Thymus (tissue), 11 donors: Measurements from ENCODE around the gene DHRSX. TPM values are rescaled to one million over a fixed set of nuclear protein-coding genes. Genes with fewer than 3 reads are reported as not detected.
"Not testable (repeated sequence)": the region's sequence is repeated elsewhere in the genome, so short reads cannot be mapped to it uniquely, and the experiment has no call there.

Experiments used
- DNase-seq, 9 donors: peaks; one replicate each; pipeline ENCODE4 v3.0.0-alpha.2; 2013; ENCODE audit warnings: low spot score in 9 of 9, low read depth in 6 of 9, missing footprints in 1 of 9
- H3K27ac ChIP-seq, 2 donors: one replicate each; pipeline ENCODE4 v1.5.1; 2013; ENCODE audit warnings: control low read depth in 1 of 2, low read depth in 1 of 2, low read length in 1 of 2, mild to moderate bottlenecking in 1 of 2, moderate library complexity in 1 of 2
- H3K27me3 ChIP-seq, 2 donors: one replicate each; pipeline ENCODE4 v1.5.1; 2013; ENCODE audit warnings: low read length in 1 of 2; ENCODE audit not compliant: control insufficient read depth in 2 of 2, insufficient read depth in 1 of 2
- H3K36me3 ChIP-seq, 2 donors: one replicate each; pipeline ENCODE4 v1.5.1; 2013; ENCODE audit warnings: low read length in 1 of 2, mild to moderate bottlenecking in 1 of 2, moderate library complexity in 1 of 2; ENCODE audit not compliant: control insufficient read depth in 2 of 2, insufficient read depth in 2 of 2
- H3K4me1 ChIP-seq, 2 donors: one replicate each; pipeline ENCODE4 v1.5.1; 2013; ENCODE audit warnings: low read length in 2 of 2; ENCODE audit not compliant: control insufficient read depth in 2 of 2, insufficient read depth in 2 of 2
- H3K4me3 ChIP-seq, 2 donors: one replicate each; pipeline ENCODE4 v1.5.1; 2013; ENCODE audit warnings: low read length in 2 of 2, control low read depth in 1 of 2, mild to moderate bottlenecking in 1 of 2
- H3K9me3 ChIP-seq, 2 donors: one replicate each; pipeline ENCODE4 v1.5.1; 2013; ENCODE audit warnings: low read length in 1 of 2, mild to moderate bottlenecking in 1 of 2; ENCODE audit not compliant: control insufficient read depth in 2 of 2, insufficient read depth in 1 of 2
- WGBS: extraction: QIAGEN DNeasy Blood & Tissue Kit; methylation state at CpG from one replicate; pipeline ENCODE4 v1.1.7; 2013; 5-methylcytosine and 5-hydroxymethylcytosine counted together
- polyA plus RNA-seq: library from polyadenylated mRNA; stranded (reverse); fragments of 200-250 nt; gene quantifications from one replicate; pipeline ENCODE4 v1.2.3, GENCODE V29; 2013
- total RNA-seq: library from RNA; stranded (reverse); fragments of 120-200 nt; gene quantifications from one replicate; pipeline ENCODE4 v1.2.4, GENCODE V29; 2013
- donor health status: healthy.

Gene DHRSX
- total and polyA plus RNA-seq, 2 donors: 11.2 to 12.2 TPM

GRCh38 chrX:2512501-2512900 lies 11.7 kb upstream of the DHRSX start:
- no peak for DNase-seq
- 98% methylated on average over 8 of the region's 8 CpGs for WGBS
- Histone ChIP-seq H3K36me3 (no peaks in the 10 kb centered on the region), H3K4me3 (no peak overlapping the region), H3K9me3 (no peaks in the 10 kb centered on the region), H3K27me3 (no peaks in the 10 kb centered on the region), H3K4me1 (peaks cover 14 to 23% of the 10 kb centered on the region in 2 donors), H3K27ac (no peak overlapping the region)

- H3K36me3 ChIP-seq: no peaks in the 10 kb centered on the region
- H3K4me3 ChIP-seq: no peak overlapping the region
- WGBS: 97% methylated on average over 6 of the region's 6 CpGs
- H3K4me1 ChIP-seq: peaks cover 13 to 14% of the 10 kb centered on the region in 2 donors
- H3K27me3 ChIP-seq: no peaks in the 10 kb centered on the region
- H3K9me3 ChIP-seq: no peaks in the 10 kb centered on the region
- no peak for DNase-seq
- H3K27ac ChIP-seq: no peak overlapping the region
Measured at GRCh38 chrX:2511326-2511725, 10.6 kb upstream of the DHRSX start.

GRCh38 chrX:2508648-2509335 lies 8.0 kb upstream of the DHRSX start:
- no peak for DNase-seq
- Histone ChIP-seq H3K27ac (no peak overlapping the region), H3K4me1 (peaks cover under 1 to 2% of the 10 kb centered on the region in 2 donors), H3K27me3 (no peaks in the 10 kb centered on the region), H3K9me3 (no peaks in the 10 kb centered on the region), H3K4me3 (no peak overlapping the region), H3K36me3 (no peaks in the 10 kb centered on the region)
- WGBS: 93% methylated on average over 9 of the region's 9 CpGs

- H3K9me3 ChIP-seq: no peaks in the 10 kb centered on the region
- 95% methylated on average over 8 of the region's 8 CpGs for WGBS
- H3K27me3 ChIP-seq: no peaks in the 10 kb centered on the region
- H3K4me3 ChIP-seq: no peak overlapping the region
- H3K4me1 ChIP-seq: no peaks in the 10 kb centered on the region
- no peaks in the 10 kb centered on the region for H3K36me3 ChIP-seq
- DNase-seq: no peak
- H3K27ac ChIP-seq: no peak overlapping the region
Measured at GRCh38 chrX:2507904-2508627, 7.3 kb upstream of the DHRSX start.

GRCh38 chrX:2507196-2507595 lies 6.4 kb upstream of the DHRSX start:
- Histone ChIP-seq H3K4me3 (no peak overlapping the region), H3K4me1 (no peaks in the 10 kb centered on the region), H3K9me3 (no peaks in the 10 kb centered on the region), H3K27ac (no peak overlapping the region), H3K36me3 (no peaks in the 10 kb centered on the region), H3K27me3 (no peaks in the 10 kb centered on the region)
- 95% methylated on average over 3 of the region's 3 CpGs for WGBS
- no peak for DNase-seq

GRCh38 chrX:2505341-2505740 lies 4.6 kb upstream of the DHRSX start:
- not testable (repeated sequence) for H3K27ac ChIP-seq, H3K36me3 ChIP-seq, DNase-seq, H3K4me3 ChIP-seq, H3K4me1 ChIP-seq, H3K9me3 ChIP-seq, H3K27me3 ChIP-seq
- WGBS: 98% methylated on average over 8 of the region's 8 CpGs

- Histone ChIP-seq H3K4me1 (peaks cover 0 to under 1% of the 10 kb centered on the region in 2 donors), H3K9me3 (no peaks in the 10 kb centered on the region), H3K27me3 (no peaks in the 10 kb centered on the region), H3K36me3 (no peaks in the 10 kb centered on the region), H3K27ac (no peak overlapping the region), H3K4me3 (no peak overlapping the region)
- WGBS: 77% methylated on average over 7 of the region's 7 CpGs
- no peak for DNase-seq
Measured at GRCh38 chrX:2504706-2505332, 4.0 kb upstream of the DHRSX start.

- H3K27me3 ChIP-seq: no peaks in the 10 kb centered on the region
- H3K4me1 ChIP-seq: peaks cover 9 to 10% of the 10 kb centered on the region in 2 donors
- H3K4me3 ChIP-seq: no peak overlapping the region
- H3K9me3 ChIP-seq: no peaks in the 10 kb centered on the region
- no peaks in the 10 kb centered on the region for H3K36me3 ChIP-seq
- DNase-seq: no peak
- WGBS: 96% methylated on average over 13 of the region's 13 CpGs
- H3K27ac ChIP-seq: peak overlapping the region in 1 of 2 donors; percentile 18
Measured at GRCh38 chrX:2503591-2504500, 3.1 kb upstream of the DHRSX start.
